Measurements from ENCODE around the gene FEM1A. TPM values are rescaled to one million over a fixed set of nuclear protein-coding genes. Genes with fewer than 3 reads are reported as not detected.

Gene FEM1A
- total RNA-seq, 1 experiment from 2014 or later = 13.4 TPM

GRCh38 chr19:4748185-4748584, 43.3 kb upstream of the FEM1A start:
- Mint-ChIP-seq H3K36me3 (ENCODE audit: insufficient read depth, unreplicated experiment) (peaks cover 4% of the 10 kb centered on the region), H3K27ac (ENCODE audit: unreplicated experiment) (no peak overlapping the region), H3K9me3 (ENCODE audit: unreplicated experiment) (no peaks in the 10 kb centered on the region), H3K4me3 (ENCODE audit: unreplicated experiment) (no peak overlapping the region), H3K27me3 (ENCODE audit: insufficient read depth, unreplicated experiment) (peaks cover 25% of the 10 kb centered on the region), H3K4me1 (ENCODE audit: low read depth, unreplicated experiment) (no peaks in the 10 kb centered on the region)
- Histone ChIP-seq H3K4me1 (no peaks in the 10 kb centered on the region), H3K9me3 (no peaks in the 10 kb centered on the region), H3K36me3 (ENCODE audit: control insufficient read depth, insufficient read depth, low read length) (no peaks in the 10 kb centered on the region), H3K27me3 (replicated peaks; ENCODE audit: control insufficient read depth, insufficient read depth, low read length) (no peaks in the 10 kb centered on the region), H3K4me3 (ENCODE audit: low read depth, low read length) (no peak overlapping the region)
- TF ChIP-seq CTCF (IDR thresholded peaks at IDR 0.05; ENCODE audit: insufficient read depth in 1 of 2, low read depth in 1 of 2, low read length in 1 of 2, severe bottlenecking in 1 of 2, unreplicated experiment in 1 of 2) = no peak
- intact Hi-C loops (cut with micrococcal nuclease; ENCODE audit: unreplicated experiment) = no loop called here
- ChIA-PET POLR2A (no interaction called here), CTCF (no interaction called here)
- no TSS peak for BruUV-seq (replicated peaks)
- DNase-seq = no peak

- ChIA-PET CTCF (no interaction called here), POLR2A (no interaction called here)
These were observed 42.9 kb upstream of the FEM1A start for GRCh38 chr19:4748589-4748988.

GRCh38 chr19:4749870-4750590, 41.5 kb upstream of the FEM1A start:
- peaks cover 4% of the 10 kb centered on the region for H3K36me3 Mint-ChIP-seq (ENCODE audit: insufficient read depth, unreplicated experiment)
- no peak overlapping the region for H3K4me3 Mint-ChIP-seq (ENCODE audit: unreplicated experiment)
- Histone ChIP-seq H3K36me3 (ENCODE audit: control insufficient read depth, insufficient read depth, low read length) (no peaks in the 10 kb centered on the region), H3K9me3 (no peaks in the 10 kb centered on the region), H3K4me1 (no peaks in the 10 kb centered on the region), H3K4me3 (ENCODE audit: low read depth, low read length) (no peak overlapping the region), H3K27me3 (replicated peaks; ENCODE audit: control insufficient read depth, insufficient read depth, low read length) (no peaks in the 10 kb centered on the region)
- no peak for TF ChIP-seq CTCF (IDR thresholded peaks at IDR 0.05; ENCODE audit: insufficient read depth in 1 of 2, low read depth in 1 of 2, low read length in 1 of 2, severe bottlenecking in 1 of 2, unreplicated experiment in 1 of 2)
- peaks cover 23% of the 10 kb centered on the region for H3K27me3 Mint-ChIP-seq (ENCODE audit: insufficient read depth, unreplicated experiment)
- no peak overlapping the region for H3K27ac Mint-ChIP-seq (ENCODE audit: unreplicated experiment)
- no peak for DNase-seq
- no peaks in the 10 kb centered on the region for H3K9me3 Mint-ChIP-seq (ENCODE audit: unreplicated experiment)
- ChIA-PET POLR2A (no interaction called here), CTCF (no interaction called here)
- H3K4me1 Mint-ChIP-seq (ENCODE audit: low read depth, unreplicated experiment) = no peaks in the 10 kb centered on the region
- no TSS peak for BruUV-seq (replicated peaks)
- intact Hi-C loops (cut with micrococcal nuclease; ENCODE audit: unreplicated experiment) = no loop called here

More at GRCh38 chr19:4748589-4748988, 42.9 kb upstream of the FEM1A start:
- DNase-seq = no peak
- Mint-ChIP-seq H3K4me3 (ENCODE audit: unreplicated experiment) (no peak overlapping the region), H3K4me1 (ENCODE audit: low read depth, unreplicated experiment) (no peaks in the 10 kb centered on the region), H3K27me3 (ENCODE audit: insufficient read depth, unreplicated experiment) (peaks cover 23% of the 10 kb centered on the region), H3K27ac (ENCODE audit: unreplicated experiment) (no peak overlapping the region), H3K36me3 (ENCODE audit: insufficient read depth, unreplicated experiment) (peaks cover 4% of the 10 kb centered on the region), H3K9me3 (ENCODE audit: unreplicated experiment) (no peaks in the 10 kb centered on the region)
- Histone ChIP-seq H3K27me3 (replicated peaks; ENCODE audit: control insufficient read depth, insufficient read depth, low read length) (no peaks in the 10 kb centered on the region), H3K4me1 (no peaks in the 10 kb centered on the region), H3K4me3 (ENCODE audit: low read depth, low read length) (no peak overlapping the region), H3K36me3 (ENCODE audit: control insufficient read depth, insufficient read depth, low read length) (no peaks in the 10 kb centered on the region), H3K9me3 (no peaks in the 10 kb centered on the region)
- intact Hi-C loops (cut with micrococcal nuclease; ENCODE audit: unreplicated experiment) = no loop called here
- no peak for TF ChIP-seq CTCF (IDR thresholded peaks at IDR 0.05; ENCODE audit: insufficient read depth in 1 of 2, low read depth in 1 of 2, low read length in 1 of 2, severe bottlenecking in 1 of 2, unreplicated experiment in 1 of 2)
- no TSS peak for BruUV-seq (replicated peaks)
